CD14-positive monocyte (primary cell): ENCODE results near the gene BAG3. TPM values are rescaled to one million over a fixed set of nuclear protein-coding genes. Genes with fewer than 3 reads are reported as not detected.
A peak's percentile ranks its signal among the peaks of the same experiment; 100 is the strongest.

Experiments
- DNase-seq, 3 donors: peaks; one replicate each; pipeline ENCODE4 v3.0.0-alpha.2; 2011 to 2022
- H2AFZ ChIP-seq: 2 replicates; pipeline ENCODE4 v1.6.0; 2012; ENCODE audit warnings: mild to moderate bottlenecking, low read depth, low read length, inconsistent platforms; ENCODE audit not compliant: insufficient read depth, poor library complexity, severe bottlenecking
- H3K27ac ChIP-seq, 2 donors: 1 replicate in 1 of 2; 2 replicates in 1 of 2; pipeline ENCODE4 v1.5.1; 2012 to 2013; ENCODE audit warnings: low read length in 2 of 2, control low read depth in 1 of 2, inconsistent platforms in 1 of 2, low read depth in 1 of 2, mild to moderate bottlenecking in 1 of 2
- H3K27me3 ChIP-seq, 2 donors: one replicate each; pipeline versions ENCODE4 v1.6.0 to v1.6.1; 2011 to 2013; ENCODE audit warnings: low read length in 2 of 2; ENCODE audit not compliant: control insufficient read depth in 2 of 2, insufficient read depth in 2 of 2
- H3K36me3 ChIP-seq, 2 donors: replicated peaks in 1 of 2; 1 replicate in 1 of 2; 2 replicates in 1 of 2; pipeline versions ENCODE4 v1.5.1 to v1.6.1; 2012 to 2013; ENCODE audit warnings: low read length in 2 of 2, control low read depth in 1 of 2, inconsistent platforms in 1 of 2, mild to moderate bottlenecking in 1 of 2; ENCODE audit not compliant: insufficient read depth in 2 of 2, control insufficient read depth in 1 of 2
- H3K4me1 ChIP-seq, 2 donors: 1 replicate in 1 of 2; 2 replicates in 1 of 2; pipeline versions ENCODE4 v1.5.1 to v1.6.1; 2012 to 2013; ENCODE audit warnings: low read length in 2 of 2, control low read depth in 1 of 2, inconsistent platforms in 1 of 2, mild to moderate bottlenecking in 1 of 2, moderate library complexity in 1 of 2; ENCODE audit not compliant: insufficient read depth in 2 of 2, control insufficient read depth in 1 of 2
- H3K4me2 ChIP-seq: replicated peaks from 2 replicates; pipeline ENCODE3; 2012; ENCODE audit warnings: low read length, moderate library complexity, mild to moderate bottlenecking; ENCODE audit not compliant: poor library complexity, severe bottlenecking; ENCODE audit errors: extremely low read depth
- H3K4me3 ChIP-seq, 3 experiments: fragments of 200-600 bp in 1 of 3; sonication (generic) in 1 of 3; replicated peaks in 1 of 3; 1 replicate in 2 of 3; 2 replicates in 1 of 3; pipeline ENCODE4 v1.5.1; 2011 to 2013; ENCODE audit warnings: low read length in 3 of 3, mild to moderate bottlenecking in 3 of 3, control low read depth in 2 of 3, low read depth in 2 of 3, inconsistent platforms in 1 of 3, moderate library complexity in 1 of 3
- H3K79me2 ChIP-seq: 2 replicates; pipeline ENCODE4 v1.6.0; 2012; ENCODE audit warnings: mild to moderate bottlenecking, control low read depth, inconsistent platforms, low read length, moderate library complexity; ENCODE audit not compliant: insufficient read depth
- H3K9ac ChIP-seq: 2 replicates; pipeline ENCODE4 v1.6.0; 2017; ENCODE audit warnings: low read length, mild to moderate bottlenecking; ENCODE audit not compliant: insufficient read depth, poor library complexity, severe bottlenecking
- H3K9me3 ChIP-seq, 2 donors: replicated peaks in 1 of 2; 1 replicate in 1 of 2; 2 replicates in 1 of 2; pipeline versions ENCODE4 v1.5.1 to v1.6.1; 2012 to 2013; ENCODE audit warnings: low read length in 2 of 2, control low read depth in 1 of 2; ENCODE audit not compliant: control insufficient read depth in 1 of 2, insufficient read depth in 1 of 2
- H4K20me1 ChIP-seq: 2 replicates; pipeline ENCODE4 v1.6.0; 2012; ENCODE audit warnings: mild to moderate bottlenecking, low read length, control low read depth, moderate library complexity; ENCODE audit not compliant: insufficient read depth
- H3K27ac Mint-ChIP-seq, 7 donors: one replicate each; pipeline ENCODE4 v1.8.0; 2020; ENCODE audit warnings: mild to moderate bottlenecking in 7 of 7, mixed read lengths in 7 of 7, moderate library complexity in 6 of 7, inconsistent platforms in 2 of 7
- H3K27me3 Mint-ChIP-seq, 3 donors: one replicate each; pipeline ENCODE4 v1.8.0; 2021 to 2022; ENCODE audit warnings: low read depth in 3 of 3, mild to moderate bottlenecking in 3 of 3, mixed read lengths in 3 of 3, moderate library complexity in 3 of 3, inconsistent platforms in 1 of 3
- H3K36me3 Mint-ChIP-seq, 2 donors: one replicate each; pipeline ENCODE4 v1.8.0; 2020; ENCODE audit warnings: mixed read lengths in 2 of 2, inconsistent platforms in 1 of 2, mild to moderate bottlenecking in 1 of 2
- H3K4me1 Mint-ChIP-seq: one replicate; pipeline ENCODE4 v1.8.0; 2020; ENCODE audit warnings: mild to moderate bottlenecking, mixed read lengths
- H3K4me3 Mint-ChIP-seq, 2 donors: one replicate each; pipeline ENCODE4 v1.8.0; 2020; ENCODE audit warnings: mild to moderate bottlenecking in 2 of 2, mixed read lengths in 2 of 2, moderate library complexity in 1 of 2
- H3K9me3 Mint-ChIP-seq, 7 donors: one replicate each; pipeline ENCODE4 v1.8.0; 2020 to 2022; ENCODE audit warnings: mixed read lengths in 7 of 7, mild to moderate bottlenecking in 6 of 7, moderate library complexity in 6 of 7, inconsistent platforms in 2 of 7
- WGBS: methylation state at CpG from one replicate; pipeline ENCODE4 v1.1.5; 2013; ENCODE audit warnings: missing lambda C conversion rate; ENCODE audit not compliant: insufficient coverage; 5-methylcytosine and 5-hydroxymethylcytosine counted together
- intact Hi-C, 2 donors: fragments of 100-400 bp; cut with micrococcal nuclease; formaldehyde crosslinking; loops; one replicate each; pipeline versions ENCODE4 v1.15.0 to v1.15.1; 2023
- polyA plus RNA-seq, 3 donors: library from polyadenylated mRNA; depleted of rRNA in 1 of 3; unstranded in 2 of 3; stranded (reverse) in 1 of 3; fragments of 300-500 nt in 2 of 3; fragments of >200 nt in 1 of 3; fragmentation: Illumina TruSeq in 2 of 3; gene quantifications; 1 replicate in 2 of 3; 2 replicates in 1 of 3; pipeline ENCODE4 v1.2.3, GENCODE V29; 2012 to 2021
- TF ChIP-seq, protein P1 (sequence below): fragments of 200-600 bp; IDR thresholded peaks from one replicate; pipeline ENCODE4 v1.8.0; 2022; ENCODE audit warnings: antibody characterized with exemption, mild to moderate bottlenecking

BAG3 gene
- polyA plus RNA-seq, 3 donors, result 1.0 to 10.2 (median 2.8) TPM

DNA sequence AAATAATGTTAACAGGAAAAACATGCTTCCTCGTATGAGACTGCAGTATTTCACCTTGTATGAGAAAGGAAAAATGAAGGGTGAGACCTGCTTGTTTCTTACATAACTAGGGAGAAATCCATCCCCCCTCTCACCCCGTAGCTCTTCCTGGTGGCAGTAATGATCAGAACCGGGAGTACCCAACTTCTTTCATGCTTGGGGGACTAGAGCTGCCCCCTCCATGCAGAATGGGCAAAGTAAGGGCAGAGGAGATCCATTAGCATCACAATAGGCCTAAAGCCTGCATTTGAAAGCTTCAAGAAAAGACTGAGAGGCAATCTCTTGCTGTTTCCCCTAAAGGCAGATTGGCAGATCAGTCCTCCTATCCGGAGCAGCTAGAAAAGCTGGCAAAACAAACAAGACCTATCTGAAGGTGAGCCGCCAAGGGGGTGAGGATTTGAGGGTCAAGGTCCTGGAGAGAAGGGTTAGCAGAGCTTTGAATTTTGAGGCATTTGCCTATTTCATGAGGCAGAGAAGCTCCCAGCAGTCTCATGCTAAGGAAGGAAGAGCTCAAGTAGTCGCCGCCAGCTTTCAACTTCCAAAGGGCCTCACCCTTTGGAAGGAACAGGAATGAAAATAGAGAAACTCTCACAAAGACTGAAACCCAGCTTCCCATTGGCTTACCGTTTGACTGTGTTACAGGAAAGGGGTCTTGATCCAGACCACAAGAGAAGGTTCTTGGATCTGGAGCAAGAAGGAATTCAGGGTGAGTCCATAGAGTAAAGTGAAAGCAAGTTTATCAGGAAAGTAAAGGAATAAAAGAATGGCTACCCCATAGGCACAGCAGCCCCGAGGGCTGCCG lies 36.2 kb downstream of the BAG3 start:
- Histone ChIP-seq H3K36me3 (no peaks in the 10 kb centered on the region), H3K79me2 (no peaks in the 10 kb centered on the region), H3K27me3 (no peaks in the 10 kb centered on the region), H2AFZ (peak overlapping the region; percentile 58), H3K9me3 (no peaks in the 10 kb centered on the region), H4K20me1 (no peaks in the 10 kb centered on the region), H3K4me2 (peak overlapping the region; percentile 65), H3K9ac (no peak overlapping the region), H3K4me3 (peak overlapping the region in 1 of 3 experiments; percentile 63), H3K4me1 (peaks cover 15 to 19% of the 10 kb centered on the region in 2 donors), H3K27ac (no peak overlapping the region)
- H3K4me1 Mint-ChIP-seq, result peaks cover 20% of the 10 kb centered on the region
- TF ChIP-seq, protein P1, sequence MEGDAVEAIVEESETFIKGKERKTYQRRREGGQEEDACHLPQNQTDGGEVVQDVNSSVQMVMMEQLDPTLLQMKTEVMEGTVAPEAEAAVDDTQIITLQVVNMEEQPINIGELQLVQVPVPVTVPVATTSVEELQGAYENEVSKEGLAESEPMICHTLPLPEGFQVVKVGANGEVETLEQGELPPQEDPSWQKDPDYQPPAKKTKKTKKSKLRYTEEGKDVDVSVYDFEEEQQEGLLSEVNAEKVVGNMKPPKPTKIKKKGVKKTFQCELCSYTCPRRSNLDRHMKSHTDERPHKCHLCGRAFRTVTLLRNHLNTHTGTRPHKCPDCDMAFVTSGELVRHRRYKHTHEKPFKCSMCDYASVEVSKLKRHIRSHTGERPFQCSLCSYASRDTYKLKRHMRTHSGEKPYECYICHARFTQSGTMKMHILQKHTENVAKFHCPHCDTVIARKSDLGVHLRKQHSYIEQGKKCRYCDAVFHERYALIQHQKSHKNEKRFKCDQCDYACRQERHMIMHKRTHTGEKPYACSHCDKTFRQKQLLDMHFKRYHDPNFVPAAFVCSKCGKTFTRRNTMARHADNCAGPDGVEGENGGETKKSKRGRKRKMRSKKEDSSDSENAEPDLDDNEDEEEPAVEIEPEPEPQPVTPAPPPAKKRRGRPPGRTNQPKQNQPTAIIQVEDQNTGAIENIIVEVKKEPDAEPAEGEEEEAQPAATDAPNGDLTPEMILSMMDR, result no peak
- H3K27ac Mint-ChIP-seq, result peak overlapping the region in 4 of 7 donors; percentile 40 to 79 (median 60)
- H3K4me3 Mint-ChIP-seq, result peak overlapping the region; percentile 73 to 84
- intact Hi-C loops, result loop anchor here (5.0 to 10.0 kb wide), 3 partner anchors 35 to 170 kb away; partner anchors contain the start of gene BAG3 (in 1 of the 2)
- peaks cover 3 to 7% (median 7%) of the 10 kb centered on the region in 3 donors for H3K27me3 Mint-ChIP-seq
- no peaks in the 10 kb centered on the region for H3K36me3 Mint-ChIP-seq
- H3K9me3 Mint-ChIP-seq, result no peaks in the 10 kb centered on the region
- DNase-seq, result no peak
- 73% methylated on average over 3 of the region's 10 CpGs for WGBS

GRCh38 chr10:119688033-119688508 lies 36.9 kb downstream of the BAG3 start:
- H3K27me3 ChIP-seq, result no peaks in the 10 kb centered on the region
- no peak overlapping the region for H3K9ac ChIP-seq
- H2AFZ ChIP-seq, result no peak overlapping the region
- H3K27ac ChIP-seq, result no peak overlapping the region
- intact Hi-C loops, result loop anchor here (5.0 to 10.0 kb wide), 3 partner anchors 36 to 169 kb away; partner anchors contain the start of gene BAG3 (in 1 of the 2)
- Mint-ChIP-seq H3K9me3 (no peaks in the 10 kb centered on the region), H3K36me3 (no peaks in the 10 kb centered on the region), H3K4me1 (peaks cover 17% of the 10 kb centered on the region), H3K27me3 (peaks cover 4 to 7% (median 7%) of the 10 kb centered on the region in 3 donors), H3K27ac (peak overlapping the region in 2 of 7 donors; percentile 3 to 53), H3K4me3 (no peak overlapping the region)
- H3K9me3 ChIP-seq, result no peaks in the 10 kb centered on the region
- no peak overlapping the region for H3K4me3 ChIP-seq
- H4K20me1 ChIP-seq, result no peaks in the 10 kb centered on the region
- H3K79me2 ChIP-seq, result no peaks in the 10 kb centered on the region
- H3K4me1 ChIP-seq, result peaks cover 11 to 15% of the 10 kb centered on the region in 2 donors
- WGBS, result 83% methylated on average over 1 of the region's 4 CpGs
- no peak overlapping the region for H3K4me2 ChIP-seq
- TF ChIP-seq, protein P1, result peak; percentile 17
- peak in 2 of 3 donors; percentile 26 to 35 for DNase-seq
- no peaks in the 10 kb centered on the region for H3K36me3 ChIP-seq
